BE2C (cell line): ENCODE measurements around the gene ANKDD1A.
A peak's percentile ranks its signal among the peaks of the same experiment; 100 is the strongest.

Source experiments
- DNase-seq: peaks from one replicate; pipeline ENCODE4 v3.0.0-alpha.2; 2020
- H3K27me3 ChIP-seq: fragments of 250-450 bp; sonication (Bioruptor Pico); 2 replicates; pipeline ENCODE4 v1.5.1; 2020; ENCODE audit warnings: mild to moderate bottlenecking
- H3K36me3 ChIP-seq: fragments of 250-450 bp; sonication (Bioruptor Pico); 2 replicates; pipeline ENCODE4 v1.5.1; 2020; ENCODE audit warnings: mild to moderate bottlenecking
- H3K4me1 ChIP-seq: fragments of 250-450 bp; sonication (Bioruptor Pico); 2 replicates; pipeline ENCODE4 v1.5.1; 2020
- H3K4me3 ChIP-seq: 2 replicates; pipeline ENCODE4 v1.5.1; 2011; ENCODE audit warnings: low read depth, low read length
- H3K9me3 ChIP-seq: fragments of 250-450 bp; sonication (Bioruptor Pico); 2 replicates; pipeline ENCODE4 v1.5.1; 2020
- TF ChIP-seq, protein P1 (sequence below): IDR thresholded peaks from 2 replicates; pipeline ENCODE4 v1.5.1; 2012; ENCODE audit warnings: mild to moderate bottlenecking, low read depth, low read length

The ANKDD1A gene

DNA sequence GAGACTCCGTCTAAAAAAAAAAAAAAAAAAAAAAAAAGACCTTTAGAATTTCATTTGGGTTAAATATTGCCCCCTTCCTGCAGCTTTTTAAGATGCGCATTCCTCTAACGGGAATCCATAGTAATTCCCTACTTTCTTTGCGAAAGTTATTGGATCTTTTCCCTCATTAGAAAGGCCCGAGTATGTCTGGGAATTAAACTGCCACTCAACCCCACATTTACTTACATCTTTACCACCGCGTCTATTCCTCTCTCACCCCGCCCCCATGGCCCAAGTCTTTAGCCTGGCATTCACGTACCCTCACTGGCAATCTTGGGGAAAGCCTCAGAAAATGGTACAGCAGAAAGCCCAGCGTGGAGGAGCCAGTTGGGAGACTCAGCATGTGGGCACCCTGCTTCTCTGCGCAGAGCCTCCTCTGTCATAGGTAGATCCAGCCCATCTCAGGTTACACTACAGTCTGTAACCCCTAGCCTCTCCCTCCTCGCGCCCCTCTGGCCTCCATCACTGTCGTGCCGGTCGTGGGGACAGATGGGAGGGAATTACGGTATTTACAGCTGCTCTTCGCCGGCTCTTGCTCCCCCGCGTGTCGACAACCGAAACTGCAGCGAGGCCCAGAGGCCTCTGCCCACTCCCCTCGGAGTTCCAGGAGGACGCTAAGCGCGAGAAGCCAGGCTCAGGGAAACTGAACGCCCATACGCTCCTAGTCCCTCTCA lies 6.4 kb upstream of the ANKDD1A start:
- no peaks in the 10 kb centered on the region; the same call in 1 of the 2 replicates for H3K4me1 ChIP-seq
- peaks cover 4% of the 10 kb centered on the region; the same call in 1 of the 2 replicates for H3K9me3 ChIP-seq
- TF ChIP-seq, protein P1, sequence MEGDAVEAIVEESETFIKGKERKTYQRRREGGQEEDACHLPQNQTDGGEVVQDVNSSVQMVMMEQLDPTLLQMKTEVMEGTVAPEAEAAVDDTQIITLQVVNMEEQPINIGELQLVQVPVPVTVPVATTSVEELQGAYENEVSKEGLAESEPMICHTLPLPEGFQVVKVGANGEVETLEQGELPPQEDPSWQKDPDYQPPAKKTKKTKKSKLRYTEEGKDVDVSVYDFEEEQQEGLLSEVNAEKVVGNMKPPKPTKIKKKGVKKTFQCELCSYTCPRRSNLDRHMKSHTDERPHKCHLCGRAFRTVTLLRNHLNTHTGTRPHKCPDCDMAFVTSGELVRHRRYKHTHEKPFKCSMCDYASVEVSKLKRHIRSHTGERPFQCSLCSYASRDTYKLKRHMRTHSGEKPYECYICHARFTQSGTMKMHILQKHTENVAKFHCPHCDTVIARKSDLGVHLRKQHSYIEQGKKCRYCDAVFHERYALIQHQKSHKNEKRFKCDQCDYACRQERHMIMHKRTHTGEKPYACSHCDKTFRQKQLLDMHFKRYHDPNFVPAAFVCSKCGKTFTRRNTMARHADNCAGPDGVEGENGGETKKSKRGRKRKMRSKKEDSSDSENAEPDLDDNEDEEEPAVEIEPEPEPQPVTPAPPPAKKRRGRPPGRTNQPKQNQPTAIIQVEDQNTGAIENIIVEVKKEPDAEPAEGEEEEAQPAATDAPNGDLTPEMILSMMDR: peak; percentile 17
- peak; percentile 35 for DNase-seq
- H3K36me3 ChIP-seq: no peaks in the 10 kb centered on the region
- no peaks in the 10 kb centered on the region for H3K27me3 ChIP-seq
- no peak overlapping the region for H3K4me3 ChIP-seq

DNA sequence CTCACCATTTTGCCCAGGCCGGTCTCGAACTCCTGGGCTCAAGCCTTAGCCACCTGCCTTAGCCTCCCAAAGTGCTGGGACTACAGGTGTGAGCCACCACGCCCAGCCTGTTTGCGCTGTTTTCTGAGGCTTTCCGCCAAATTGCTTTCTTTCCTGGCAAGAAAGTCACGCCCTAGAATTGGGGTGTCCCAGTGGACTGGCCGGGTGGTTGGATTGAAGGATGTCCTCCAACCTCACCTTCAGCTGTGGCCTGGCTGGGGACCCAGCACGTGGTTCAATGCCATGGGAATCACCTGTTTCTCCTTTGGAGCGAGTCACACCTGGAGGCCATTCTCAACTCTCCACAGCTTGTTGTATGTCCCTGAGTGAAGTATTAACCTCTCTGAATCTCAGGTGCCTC lies 5.8 kb upstream of the ANKDD1A start:
- Histone ChIP-seq H3K9me3 (peaks cover 1% of the 10 kb centered on the region; the same call in 1 of the 2 replicates), H3K27me3 (no peaks in the 10 kb centered on the region), H3K4me1 (no peaks in the 10 kb centered on the region; the same call in 1 of the 2 replicates), H3K36me3 (no peaks in the 10 kb centered on the region), H3K4me3 (no peak overlapping the region)
- TF ChIP-seq, protein P1: no peak
- DNase-seq: no peak

DNA sequence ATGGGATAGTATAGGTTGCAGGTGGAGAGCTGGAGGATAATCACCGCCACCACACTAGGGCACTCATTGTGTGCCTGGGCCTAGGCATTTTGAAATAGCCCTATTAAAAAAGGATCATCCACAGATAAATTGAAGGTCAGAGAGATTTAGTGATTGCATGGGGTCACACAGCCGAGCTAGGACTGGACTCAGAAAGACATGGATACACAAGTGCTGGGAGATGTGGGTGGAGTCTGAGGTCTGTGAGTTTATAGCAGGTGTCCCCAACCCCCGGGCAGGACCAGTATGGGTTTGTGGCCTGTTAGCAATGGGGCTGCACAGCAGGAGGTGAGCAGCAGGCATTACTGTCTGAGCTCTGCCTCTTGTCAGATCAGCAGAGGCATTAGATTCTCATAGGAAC lies 5.3 kb upstream of the ANKDD1A start:
- DNase-seq: no peak
- Histone ChIP-seq H3K36me3 (no peaks in the 10 kb centered on the region), H3K27me3 (no peaks in the 10 kb centered on the region), H3K4me3 (no peak overlapping the region), H3K9me3 (no peaks in the 10 kb centered on the region; the same call in 1 of the 2 replicates), H3K4me1 (no peaks in the 10 kb centered on the region; the same call in 1 of the 2 replicates)
- TF ChIP-seq, protein P1: no peak

DNA sequence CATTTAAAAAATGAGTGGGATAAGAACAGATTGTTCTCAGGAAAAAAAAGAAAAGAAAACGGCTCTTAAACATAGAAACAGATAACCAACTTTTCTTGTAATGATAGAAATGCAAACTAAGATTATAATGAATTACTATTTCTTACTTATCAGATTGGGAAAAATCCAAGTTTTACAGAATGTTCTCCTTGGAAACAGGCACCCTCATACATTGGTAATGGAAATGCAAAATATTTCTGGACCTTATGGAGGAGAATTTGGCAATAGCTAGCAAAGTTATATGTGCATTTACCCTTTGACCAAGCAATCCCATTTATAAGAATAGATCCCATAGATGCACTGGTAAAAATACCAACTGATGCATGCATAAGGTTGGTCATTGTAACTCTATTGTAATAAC lies 3.7 kb upstream of the ANKDD1A start:
- Histone ChIP-seq H3K9me3 (no peaks in the 10 kb centered on the region), H3K27me3 (no peaks in the 10 kb centered on the region), H3K4me1 (peaks cover 9% of the 10 kb centered on the region), H3K36me3 (no peaks in the 10 kb centered on the region), H3K4me3 (no peak overlapping the region)
- TF ChIP-seq, protein P1: no peak
- DNase-seq: no peak

DNA sequence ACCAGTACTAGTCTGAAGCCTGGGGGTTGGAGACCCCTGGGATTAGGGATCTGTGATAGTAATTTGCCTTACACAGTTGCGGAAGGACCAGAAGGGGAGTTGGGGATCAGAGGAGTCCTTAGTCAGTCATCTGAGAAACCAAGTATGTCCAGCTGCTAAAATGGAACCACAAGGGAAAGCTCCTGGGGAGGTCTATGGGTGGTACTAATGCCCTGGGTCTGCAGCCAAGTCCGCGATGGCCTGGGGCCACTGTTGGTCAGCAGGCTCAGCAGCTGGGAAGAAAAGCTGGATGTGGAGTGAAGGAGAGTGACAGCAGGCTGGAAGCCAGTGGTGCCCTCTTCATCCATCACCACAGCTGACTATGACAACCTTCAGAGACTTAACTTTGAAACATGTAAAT lies 2.2 kb upstream of the ANKDD1A start:
- Histone ChIP-seq H3K4me3 (no peak overlapping the region), H3K9me3 (no peaks in the 10 kb centered on the region), H3K4me1 (peaks cover 9% of the 10 kb centered on the region), H3K36me3 (no peaks in the 10 kb centered on the region), H3K27me3 (no peaks in the 10 kb centered on the region)
- DNase-seq: no peak
- TF ChIP-seq, protein P1: no peak

DNA sequence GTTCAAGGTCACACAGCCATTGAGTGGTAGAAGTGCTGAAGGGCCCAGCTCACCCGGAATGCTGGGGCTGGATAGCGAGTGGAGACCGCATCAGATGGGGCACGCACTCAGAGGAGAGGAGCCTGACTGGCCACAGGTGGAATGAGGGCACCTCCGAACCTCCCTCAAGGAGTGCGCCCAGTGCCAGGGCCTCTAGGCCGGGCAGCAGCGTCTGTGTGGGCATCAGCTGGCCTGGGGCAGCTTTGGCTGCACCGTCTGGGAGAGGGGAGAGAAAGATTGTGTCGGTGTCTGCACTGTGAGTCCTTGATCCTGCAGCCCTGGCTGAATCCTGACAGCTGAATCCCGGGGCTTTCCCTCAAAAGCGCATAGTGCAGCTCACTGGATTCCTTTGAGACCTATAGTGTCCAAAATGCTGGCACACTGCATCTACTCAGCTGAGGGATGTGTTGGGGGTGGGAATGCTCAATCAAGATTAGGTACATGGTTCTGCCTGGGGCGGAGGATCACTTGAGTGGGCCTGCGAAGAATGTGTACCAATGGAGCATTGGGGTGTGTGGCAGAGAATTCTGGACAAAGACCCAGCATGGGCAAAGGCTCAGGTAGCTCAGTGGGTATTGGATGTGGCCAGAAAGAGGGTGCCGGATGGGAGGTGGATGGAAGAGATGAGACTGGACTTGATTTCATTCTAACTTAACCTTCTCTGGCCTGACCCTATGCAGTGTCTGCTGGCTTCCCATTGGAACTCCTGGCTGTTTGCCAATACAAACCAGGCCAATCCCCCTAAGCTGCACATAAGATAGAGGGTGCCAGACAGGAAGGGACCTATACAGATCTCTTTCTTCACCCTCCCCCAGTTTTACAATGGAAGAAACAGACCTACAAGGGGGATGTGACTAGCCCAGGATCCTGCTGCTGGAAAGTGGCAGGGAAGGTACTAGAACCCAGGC lies 950 bp downstream of the ANKDD1A start:
- H3K4me1 ChIP-seq: peaks cover 12% of the 10 kb centered on the region
- H3K4me3 ChIP-seq: peak overlapping the region; percentile 73
- no peaks in the 10 kb centered on the region for H3K36me3 ChIP-seq
- no peaks in the 10 kb centered on the region for H3K27me3 ChIP-seq
- TF ChIP-seq, protein P1: no peak
- peak; percentile 51 for DNase-seq
- no peaks in the 10 kb centered on the region for H3K9me3 ChIP-seq
